Measurements from ENCODE around the gene CERT1.

Gene CERT1

DNA sequence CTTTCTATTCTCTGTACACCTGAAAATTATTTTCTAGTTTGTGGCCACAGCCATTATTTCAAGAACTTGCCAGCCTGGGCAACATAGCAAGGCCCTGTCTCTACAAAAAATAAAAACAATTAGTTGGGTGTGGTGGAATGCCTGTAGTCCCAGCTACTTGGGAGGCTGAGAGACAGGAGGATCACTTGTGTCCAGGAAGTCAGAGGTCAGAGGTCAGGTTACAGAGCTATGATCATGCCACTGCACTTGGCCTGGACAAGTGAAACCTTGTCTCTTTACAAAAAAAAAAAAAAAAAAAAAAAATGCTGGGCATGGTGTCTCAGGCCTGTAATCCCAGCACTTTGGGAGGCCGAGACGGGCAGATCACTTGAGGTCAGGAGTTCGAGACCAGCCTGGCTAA is 116.2 kb downstream of the CERT1 start:
- no peak for DNase-seq (ENCODE audit: low read depth in 2 of 2)

DNA sequence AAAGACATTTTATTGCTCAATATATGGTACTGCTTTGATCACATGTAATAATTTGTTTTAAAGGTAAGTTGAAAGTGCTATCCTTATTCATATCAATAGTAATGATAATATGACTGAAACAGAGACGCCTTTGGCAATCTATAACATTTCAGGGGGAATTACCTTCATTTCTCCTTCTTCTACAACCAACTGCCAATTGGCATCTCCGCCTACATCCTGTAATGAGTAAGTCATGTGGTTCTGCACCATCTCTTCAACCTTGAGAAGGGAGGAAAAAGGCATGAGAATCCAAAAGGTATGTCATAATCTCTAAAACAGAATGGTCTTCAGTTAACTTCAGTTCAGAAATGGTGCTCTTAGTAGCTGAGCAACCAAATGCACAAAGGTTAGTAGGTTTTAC is 122.0 kb downstream of the CERT1 start:
- DNase-seq (ENCODE audit: low read depth in 2 of 2): no peak

DNA sequence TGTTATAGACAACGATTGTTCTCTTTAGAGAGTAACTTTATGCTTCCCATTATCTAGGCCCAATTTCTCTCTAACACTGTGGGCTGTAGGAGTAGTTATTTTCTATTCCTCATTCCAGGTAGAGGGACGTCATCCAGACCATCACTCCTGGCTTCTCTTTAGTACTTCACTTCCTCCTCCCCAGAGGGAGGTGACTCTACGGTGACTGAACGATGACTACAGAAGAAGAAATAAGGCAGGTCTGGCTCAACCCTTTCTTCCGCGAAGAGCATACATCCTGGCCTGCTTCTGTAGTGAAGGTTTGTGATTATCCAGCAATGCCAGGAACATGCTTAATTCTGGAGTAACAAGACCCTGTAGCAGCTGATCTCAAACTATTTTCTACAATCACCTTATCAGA is 123.6 kb downstream of the CERT1 start:
- no peak for DNase-seq (ENCODE audit: low read depth in 2 of 2)

DNA sequence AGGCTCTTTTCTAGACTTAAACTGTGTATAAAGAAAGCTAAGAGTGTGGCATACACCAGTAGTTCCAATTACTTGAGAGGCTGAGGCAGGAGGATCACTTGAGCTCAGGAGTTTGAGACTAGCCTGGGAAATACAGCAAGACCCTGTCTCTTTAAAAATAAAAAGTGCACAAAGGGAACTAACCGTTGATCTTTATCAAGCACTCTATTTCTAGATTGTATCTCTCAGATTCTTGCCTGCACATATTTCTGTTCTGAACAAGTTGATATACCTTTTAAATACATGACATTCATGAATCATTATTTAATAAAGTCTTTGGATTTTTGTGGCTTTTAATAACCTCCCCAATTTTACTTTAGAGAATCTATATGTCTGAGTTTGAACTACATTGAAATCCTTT is 127.2 kb downstream of the CERT1 start:
- DNase-seq (ENCODE audit: low read depth in 2 of 2): no peak

DNA sequence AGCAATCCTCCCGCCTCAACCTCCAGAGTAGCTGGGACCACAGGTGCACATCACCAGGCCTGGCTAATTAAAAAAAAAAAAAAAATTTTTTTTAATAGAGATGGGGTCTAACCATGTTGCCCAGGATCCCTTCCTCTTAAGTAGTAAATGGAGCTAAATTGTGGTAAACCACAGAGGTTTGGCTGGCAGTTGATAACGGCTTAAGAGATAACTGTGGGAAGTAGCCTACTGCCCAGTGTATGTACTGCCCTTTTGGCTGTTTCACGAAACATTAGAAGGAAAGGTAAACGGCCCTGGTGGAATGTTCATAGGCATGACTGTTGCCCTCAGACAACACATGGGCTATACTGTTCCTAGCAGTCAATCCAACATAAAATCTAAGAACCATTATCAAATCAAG is 130.0 kb downstream of the CERT1 start:
- DNase-seq (ENCODE audit: low read depth in 2 of 2): no peak

DNA sequence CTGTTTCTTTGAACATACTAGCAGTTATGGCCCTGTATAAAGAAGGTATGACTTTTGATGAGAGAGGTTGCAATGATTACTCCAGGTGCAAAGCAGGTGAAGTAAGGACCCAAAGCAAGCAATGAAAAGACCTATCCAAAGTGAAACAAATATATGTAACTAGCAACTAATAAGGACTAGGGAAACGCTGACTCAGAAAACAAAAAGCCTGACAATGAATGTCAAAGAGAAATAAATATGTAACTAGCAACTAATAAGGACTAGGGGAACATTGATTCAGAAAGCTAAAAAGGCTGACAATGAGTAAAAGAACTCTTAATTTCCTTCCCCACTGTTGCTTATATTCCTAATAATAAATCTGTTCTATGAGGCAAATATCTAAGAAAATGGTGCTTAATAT is 131.3 kb downstream of the CERT1 start:
- no peak for DNase-seq (ENCODE audit: low read depth in 2 of 2)

DNA sequence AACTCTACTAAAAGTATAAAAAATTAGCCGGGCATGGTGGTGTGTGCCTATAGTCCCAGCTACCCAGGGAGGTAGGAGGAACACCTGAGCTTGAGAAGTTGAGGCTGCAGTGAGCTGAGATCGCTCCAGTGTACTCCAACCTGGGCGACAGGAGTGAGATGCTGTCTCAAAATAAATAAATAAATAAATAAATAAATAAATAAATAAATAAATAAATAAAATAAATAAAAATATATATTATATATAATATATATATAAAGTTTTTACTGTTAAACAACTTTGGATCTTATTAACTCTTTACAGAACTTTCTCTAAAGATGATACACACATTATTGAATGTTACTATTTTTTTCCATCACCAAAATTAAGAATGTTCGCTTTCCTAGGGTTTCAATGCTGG is 136.0 kb downstream of the CERT1 start:
- DNase-seq (ENCODE audit: low read depth in 2 of 2): no peak

DNA sequence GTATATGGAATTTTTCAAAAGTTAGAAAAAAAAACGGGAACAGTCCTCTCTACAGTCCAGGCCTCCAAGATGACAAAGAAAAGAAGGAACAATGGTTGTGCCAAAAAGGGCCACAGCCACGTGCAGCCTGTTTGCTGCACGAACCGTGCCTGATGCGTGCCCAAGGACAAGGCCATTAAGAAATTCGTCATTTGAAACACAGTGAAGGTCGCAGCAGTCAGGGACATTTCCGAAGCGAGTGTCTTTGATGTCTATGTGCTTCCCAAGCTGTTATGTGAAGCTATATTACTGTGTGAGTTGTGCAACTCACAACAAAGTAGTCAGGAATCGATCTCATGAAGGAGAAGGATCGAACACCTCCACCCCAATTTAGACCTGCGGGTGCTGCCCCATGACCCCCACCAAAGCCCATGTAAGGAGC is 137.0 kb downstream of the CERT1 start:
- no peak for DNase-seq (ENCODE audit: low read depth in 2 of 2)

DNA sequence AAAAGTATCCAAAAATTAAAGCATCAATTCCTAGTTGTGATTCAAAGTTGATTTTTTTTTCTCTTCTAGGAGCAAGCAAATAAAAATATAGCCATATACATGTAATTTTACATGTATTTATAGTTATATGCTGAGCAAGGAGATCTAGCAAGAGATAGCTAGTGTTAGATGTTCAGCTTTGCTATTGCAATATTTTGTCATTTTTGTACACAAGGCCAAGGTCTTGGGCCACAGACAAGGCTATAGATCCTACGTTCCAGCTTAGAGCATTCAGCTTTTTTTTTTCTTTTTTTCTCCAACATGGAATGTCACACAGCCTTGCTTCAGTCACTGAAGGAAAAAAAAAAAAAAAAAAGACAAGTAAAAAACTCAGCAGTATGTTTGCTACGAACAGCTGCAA is 137.6 kb downstream of the CERT1 start:
- no peak for DNase-seq (ENCODE audit: low read depth in 2 of 2)

DNA sequence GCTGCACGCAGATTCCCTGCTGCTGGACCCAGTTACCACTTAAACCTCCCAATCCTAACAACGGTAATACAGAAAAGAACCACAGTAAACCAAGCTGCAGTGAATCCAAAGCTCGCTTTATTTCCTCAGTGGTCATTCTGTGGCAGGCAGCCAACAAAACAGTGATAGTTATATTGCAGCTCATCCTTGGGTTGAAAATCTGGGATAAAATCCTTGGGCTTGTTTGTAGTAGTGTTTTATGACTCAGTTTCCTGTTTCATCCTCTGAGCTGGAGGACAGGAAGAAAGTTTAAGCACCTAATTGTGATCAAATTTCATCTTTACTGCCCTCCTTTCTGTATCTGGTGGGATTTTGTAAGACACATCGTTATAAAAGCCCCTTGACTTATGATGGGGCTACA is 143.0 kb downstream of the CERT1 start:
- DNase-seq (ENCODE audit: low read depth in 2 of 2): no peak

DNA sequence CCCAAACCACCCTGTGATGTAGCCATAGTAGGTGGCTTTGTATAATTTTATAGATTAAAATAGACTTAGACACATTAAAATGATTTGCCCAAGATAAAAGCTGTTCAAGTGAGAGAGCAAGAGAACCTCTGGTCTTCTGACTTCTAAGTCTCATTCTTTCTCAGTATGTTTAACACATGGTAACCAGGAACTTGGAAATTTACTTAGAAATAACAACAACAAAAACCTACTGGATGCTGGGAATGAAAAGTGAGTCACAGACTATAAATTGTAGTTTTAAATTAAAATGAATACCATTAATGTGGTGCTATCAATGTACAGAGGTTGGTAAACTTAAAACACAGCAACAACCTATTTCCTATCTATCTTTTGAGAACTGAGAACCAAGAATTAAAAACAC is 144.0 kb downstream of the CERT1 start:
- DNase-seq (ENCODE audit: low read depth in 2 of 2): no peak

DNA sequence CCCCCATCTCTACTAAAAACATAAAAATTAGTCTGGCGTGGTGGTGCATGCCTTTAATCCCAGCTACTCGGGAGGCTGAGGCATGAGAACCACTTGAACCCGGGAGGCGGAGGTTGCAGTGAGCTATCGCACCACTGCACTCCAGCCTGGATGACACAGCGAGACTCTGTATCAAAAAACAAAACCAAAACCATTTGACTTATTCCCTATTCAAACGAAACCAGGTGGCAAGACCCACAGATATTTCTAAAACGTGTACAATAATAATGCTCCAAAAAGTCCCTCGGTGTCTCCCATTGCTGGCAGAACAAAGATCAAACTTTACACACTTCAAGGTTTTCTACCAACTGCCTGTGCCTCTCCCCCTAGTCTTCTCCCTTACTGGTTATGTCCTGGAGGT is 144.6 kb downstream of the CERT1 start:
- DNase-seq (ENCODE audit: low read depth in 2 of 2): no peak

DNA sequence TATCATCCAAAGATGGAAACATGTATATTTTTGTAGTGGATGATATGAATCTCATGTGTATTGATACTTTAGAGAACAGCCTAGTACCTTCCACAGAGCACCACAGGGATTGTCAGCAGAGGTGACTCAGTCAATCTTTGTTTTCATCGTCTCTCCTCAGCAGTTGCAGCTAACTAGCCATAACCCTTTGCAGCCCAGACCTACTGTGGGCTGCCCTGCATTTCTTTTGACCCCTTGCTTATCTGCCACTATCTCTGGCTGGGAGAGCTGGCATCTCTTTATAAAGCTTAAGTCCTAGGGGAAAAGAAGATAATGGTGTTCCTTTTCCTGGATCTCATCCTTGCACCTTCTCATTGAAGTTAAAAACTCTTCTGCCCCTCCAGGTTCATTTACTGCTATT is 145.7 kb downstream of the CERT1 start:
- DNase-seq (ENCODE audit: low read depth in 2 of 2): no peak

DNA sequence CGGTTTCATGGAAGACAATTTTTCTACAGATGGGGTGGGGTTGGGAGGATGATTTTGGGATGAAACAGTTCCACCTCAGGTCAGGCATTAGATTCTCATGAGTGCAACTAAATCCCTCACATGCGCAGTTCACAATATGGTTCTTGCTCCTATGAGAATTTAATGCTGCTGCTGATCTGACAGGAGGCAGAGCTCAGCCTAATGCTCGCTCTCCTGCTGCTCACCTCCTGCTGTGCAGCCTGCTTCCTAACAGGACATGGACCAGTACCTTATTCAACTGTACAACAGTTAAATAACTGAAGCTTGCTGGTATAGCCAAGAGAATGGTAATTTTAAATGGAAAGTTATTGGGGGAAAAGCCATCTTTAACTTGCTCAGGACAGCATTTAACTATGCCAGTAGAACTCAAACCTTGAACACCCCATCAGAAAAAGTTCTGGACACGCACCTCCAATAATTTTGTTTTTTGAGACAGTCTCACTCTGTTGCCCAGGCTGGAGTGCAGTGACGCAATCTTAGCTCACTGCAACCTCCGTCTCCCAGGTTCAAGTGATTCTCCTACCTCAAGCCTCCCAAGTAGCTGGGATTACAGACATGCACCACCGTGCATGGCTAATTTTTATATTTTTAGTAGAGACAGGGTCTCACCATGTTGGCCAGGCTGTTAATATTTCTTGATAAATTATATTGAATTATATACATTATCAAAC is 146.7 kb downstream of the CERT1 start:
- DNase-seq (ENCODE audit: low read depth in 2 of 2): no peak

DNA sequence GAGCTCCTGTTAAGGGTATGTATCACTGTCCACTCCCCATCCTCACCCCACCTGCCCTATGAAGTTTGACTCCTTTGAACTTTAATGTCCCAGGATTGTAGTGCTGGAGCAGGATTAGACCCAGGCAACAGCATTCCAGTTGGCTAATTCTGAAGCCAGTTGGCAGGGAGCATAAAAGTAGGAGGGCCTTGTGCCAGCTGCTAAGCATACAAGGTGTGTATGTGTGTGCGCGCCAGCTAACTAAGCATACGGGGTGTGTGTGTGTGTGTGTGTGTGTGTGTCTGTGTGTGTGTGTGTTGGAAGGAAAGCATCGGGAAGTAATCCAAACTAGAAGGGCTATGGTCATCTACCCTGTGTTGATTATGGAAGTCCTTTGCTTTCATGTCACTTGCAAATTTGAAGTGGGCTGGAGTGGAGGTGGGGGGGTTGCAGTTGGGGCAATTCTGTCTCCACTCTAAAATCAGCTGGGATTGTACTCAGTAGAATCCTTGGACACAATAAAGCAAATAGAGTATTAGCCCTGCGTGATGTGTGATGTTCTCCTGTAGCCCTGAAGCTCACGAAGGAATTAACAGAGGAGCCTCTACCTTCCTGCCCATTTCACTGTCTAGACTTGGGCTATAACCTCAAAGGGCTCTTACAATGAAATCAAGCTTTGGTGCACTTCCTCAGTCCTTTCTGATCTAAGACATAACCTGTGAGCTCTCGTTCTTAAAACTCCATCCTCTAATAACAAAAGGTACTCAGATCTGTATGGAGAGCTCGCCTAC is 147.5 kb downstream of the CERT1 start:
- DNase-seq (ENCODE audit: low read depth in 2 of 2): no peak

DNA sequence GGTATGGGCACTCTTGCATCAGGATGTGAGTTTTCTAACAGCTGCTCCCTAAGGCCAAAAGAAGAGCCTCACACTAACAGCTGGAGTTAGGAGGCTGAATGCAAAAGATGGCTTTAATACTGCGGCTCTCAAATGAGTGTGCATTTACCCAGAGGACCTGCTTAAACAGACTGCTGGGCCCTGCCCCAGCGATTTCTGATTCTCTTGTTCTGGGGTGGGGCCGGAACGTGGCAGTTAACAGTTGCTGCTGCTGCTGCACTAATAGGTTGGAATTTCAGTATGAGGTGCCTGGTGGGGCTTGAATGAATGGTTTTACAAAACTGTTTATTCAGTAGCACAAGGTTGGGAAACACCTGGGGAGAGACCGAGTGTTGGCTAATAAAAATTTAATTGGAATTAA is 148.3 kb downstream of the CERT1 start:
- no peak for DNase-seq (ENCODE audit: low read depth in 2 of 2)

DNA sequence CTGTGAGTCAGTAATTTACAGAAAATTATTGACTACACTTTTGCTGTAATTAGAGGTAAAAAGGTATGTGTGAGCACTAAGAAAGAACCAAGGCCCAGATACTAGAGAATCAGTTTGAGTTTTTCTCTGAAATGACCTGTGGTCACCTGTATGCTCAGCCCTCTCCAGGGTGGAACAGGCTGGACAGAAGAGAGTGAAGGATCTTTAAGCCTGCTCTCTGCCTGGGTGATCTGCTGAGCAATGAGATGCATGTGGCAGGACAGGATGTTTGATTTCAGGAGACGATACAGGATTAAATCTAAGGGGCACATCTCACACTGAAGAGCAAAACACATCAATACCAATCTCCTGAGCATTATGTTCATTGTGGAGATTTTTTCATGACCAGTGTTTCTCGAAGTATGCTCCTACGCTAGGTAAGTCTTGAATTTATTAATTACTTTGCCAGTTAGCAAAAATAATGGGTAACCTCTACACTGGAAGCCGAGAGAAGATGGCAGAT is 148.9 kb downstream of the CERT1 start:
- DNase-seq (ENCODE audit: low read depth in 2 of 2): no peak

DNA sequence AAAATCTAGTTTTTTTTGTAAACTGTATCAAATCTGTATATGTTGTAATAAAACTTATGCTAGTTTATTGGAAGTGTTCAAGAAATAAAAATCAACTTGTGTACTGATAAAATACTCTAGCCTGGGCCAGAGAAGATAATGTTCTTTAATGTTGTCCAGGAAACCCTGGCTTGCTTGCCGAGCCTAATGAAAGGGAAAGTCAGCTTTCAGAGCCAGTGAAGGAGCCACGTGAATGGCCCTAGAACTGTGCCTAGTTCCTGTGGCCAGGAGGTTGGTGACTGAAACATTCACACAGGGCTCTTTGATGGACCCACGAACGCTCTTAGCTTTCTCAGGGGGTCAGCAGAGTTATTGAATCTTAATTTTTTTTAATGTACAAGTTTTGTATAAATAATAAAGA is 150.1 kb downstream of the CERT1 start:
- DNase-seq (ENCODE audit: low read depth in 2 of 2): no peak

DNA sequence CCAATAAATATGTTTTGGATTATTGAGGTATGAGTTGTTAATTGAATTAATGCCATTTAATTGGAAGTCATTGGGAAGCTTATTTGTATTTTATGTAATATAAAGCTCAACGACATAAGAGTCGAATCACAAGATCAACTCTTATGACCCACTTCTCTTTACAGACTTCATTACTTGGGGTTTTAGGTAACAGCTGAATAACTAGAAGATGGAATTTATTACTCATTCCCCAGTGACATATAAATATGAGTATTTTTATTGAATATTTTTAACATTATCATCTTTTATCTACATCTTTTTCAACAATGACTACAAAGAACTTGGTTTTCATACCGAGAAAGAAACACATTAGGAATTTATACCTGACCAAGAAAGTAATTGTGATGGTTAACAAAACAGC is 153.3 kb downstream of the CERT1 start:
- no peak for DNase-seq (ENCODE audit: low read depth in 2 of 2)

DNA sequence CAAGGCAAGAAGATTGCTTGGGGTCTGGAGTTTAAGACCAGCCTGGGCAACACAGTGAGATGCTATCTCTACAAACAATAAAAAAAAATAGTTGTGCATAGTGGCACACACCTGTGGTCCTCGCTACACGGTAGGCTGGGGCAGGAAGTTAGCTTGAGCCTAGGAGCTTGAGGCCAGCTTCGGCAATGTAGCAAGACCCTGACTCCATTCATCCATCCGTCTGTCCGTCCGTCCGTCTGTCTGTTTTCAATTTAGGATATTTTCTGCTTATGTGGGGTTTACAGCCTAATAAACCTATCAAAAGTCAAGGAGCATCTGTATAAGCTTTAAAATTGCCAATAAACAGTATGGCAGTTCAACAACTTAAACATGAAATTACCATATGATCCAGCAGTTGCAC is 154.7 kb downstream of the CERT1 start:
- DNase-seq (ENCODE audit: low read depth in 2 of 2): no peak

DNA sequence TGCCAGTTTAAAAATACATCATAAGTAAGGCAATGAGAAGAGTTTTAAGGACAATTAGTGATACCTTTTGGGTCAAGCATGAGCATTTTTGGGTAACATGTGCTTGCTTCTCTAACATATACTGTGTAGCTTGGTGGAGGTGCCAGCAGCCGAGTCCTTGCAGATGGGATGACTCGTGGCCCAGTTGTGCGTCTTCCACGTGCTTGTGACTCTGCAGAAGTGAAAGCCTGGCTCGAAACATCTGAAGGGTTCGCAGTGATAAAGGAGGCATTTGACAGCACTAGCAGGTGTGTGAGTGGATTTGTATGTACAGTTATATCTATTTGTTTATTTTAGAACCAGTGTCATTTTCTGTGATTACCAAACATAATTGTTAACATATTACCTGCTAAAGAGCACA is 156.2 kb downstream of the CERT1 start:
- DNase-seq (ENCODE audit: low read depth in 2 of 2): no peak

DNA sequence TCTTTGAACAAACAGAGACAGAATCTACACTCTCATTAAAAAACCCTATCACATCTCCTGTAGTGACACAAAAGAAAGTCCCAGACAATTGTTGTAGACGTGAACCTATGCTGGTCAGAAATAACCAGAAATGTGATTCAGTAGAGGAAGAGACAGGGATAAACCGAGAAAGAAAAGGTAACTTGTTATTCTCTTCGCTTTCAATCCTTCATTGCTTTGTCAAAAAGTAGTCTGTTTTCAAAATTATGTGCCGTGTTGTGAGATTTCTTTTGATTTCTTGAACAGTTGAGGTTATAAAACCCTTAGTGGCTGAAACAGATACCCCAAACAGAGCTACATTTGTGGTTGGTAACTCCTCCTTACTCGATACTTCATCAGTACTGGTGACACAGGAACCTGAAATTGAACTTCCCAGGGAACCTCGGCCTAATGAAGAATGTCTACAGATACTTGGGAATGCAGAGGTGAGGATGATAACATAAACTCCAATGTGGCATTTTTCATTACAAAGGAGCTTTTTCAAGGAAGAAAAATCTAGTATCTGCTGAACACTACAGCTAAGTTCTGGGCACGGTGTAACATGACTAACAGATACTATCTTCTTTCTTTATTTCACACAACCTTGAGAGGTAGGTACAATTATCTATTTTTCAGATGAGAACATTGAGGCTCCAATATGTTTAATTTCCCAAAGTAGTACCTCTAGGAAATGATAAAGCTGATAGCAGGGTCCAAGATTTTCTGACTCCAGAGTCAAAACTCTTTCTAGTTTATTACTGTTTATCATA is 160.1 kb downstream of the CERT1 start:
- no peak for DNase-seq (ENCODE audit: low read depth in 2 of 2)

DNA sequence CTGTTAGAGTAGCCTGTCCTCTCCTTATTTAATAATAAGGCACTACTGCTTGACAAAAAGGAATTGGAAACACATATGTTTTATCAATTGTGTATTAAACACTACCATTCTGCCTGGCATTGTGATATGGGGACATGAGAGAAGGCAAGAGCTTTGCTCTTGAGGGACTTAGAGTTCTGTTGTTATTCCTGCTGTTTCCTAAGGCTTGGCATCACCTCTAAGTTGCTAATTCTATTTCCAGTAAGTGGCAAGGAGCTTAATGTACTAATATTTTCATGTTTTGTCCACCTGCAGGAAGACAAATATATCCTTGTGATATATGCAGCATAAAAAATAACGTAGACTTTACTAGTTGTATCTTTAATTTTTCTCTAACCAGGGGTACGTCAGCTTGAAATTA is 161.8 kb downstream of the CERT1 start:
- no peak for DNase-seq (ENCODE audit: low read depth in 2 of 2)

All from stimulated activated CD4-positive, alpha-beta T cell treated with anti-CD3 and anti-CD28 coated beads, Interleukin-1b, Interleukin-23, amount 100 ng/mL, for 1 hour (primary cell).